PFSK-1 (cell line): ENCODE measurements around the gene EARS2.

Experiments
- FOXP2 ChIP-seq: optimal IDR thresholded peaks from 2 replicates; pipeline ENCODE3; 2011; ENCODE audit warnings: borderline replicate concordance, control low read depth, inconsistent platforms; ENCODE audit not compliant: insufficient read depth; ENCODE audit errors: extremely low read length, extremely low read depth
- POLR2AphosphoS5 ChIP-seq: IDR thresholded peaks from 2 replicates; pipeline ENCODE4 v1.6.1; 2012; ENCODE audit warnings: low read depth, mild to moderate bottlenecking, control low read depth, low read length, moderate library complexity
- REST ChIP-seq, 2 experiments: IDR thresholded peaks; 2 replicates each; pipeline versions ENCODE4 v1.6.1 to v1.8.0; 2011 to 2012; ENCODE audit warnings: low read depth in 2 of 2, low read length in 2 of 2, control low read depth in 1 of 2, inconsistent platforms in 1 of 2, mild to moderate bottlenecking in 1 of 2, moderate library complexity in 1 of 2; ENCODE audit not compliant: insufficient read depth in 1 of 2
- SIN3A ChIP-seq: IDR thresholded peaks from 2 replicates; pipeline ENCODE4 v1.6.1; 2012; ENCODE audit warnings: mild to moderate bottlenecking, low read length, moderate library complexity, borderline replicate concordance; ENCODE audit not compliant: insufficient read depth
- TAF1 ChIP-seq: IDR thresholded peaks from 2 replicates; pipeline ENCODE4 v1.6.1; 2012; ENCODE audit warnings: low read length, control low read depth, borderline replicate concordance; ENCODE audit not compliant: insufficient read depth

The EARS2 gene

GRCh38 chr16:23511731-23512130, 45.4 kb downstream of the EARS2 start:
- no peak for TF ChIP-seq REST (IDR thresholded peaks at IDR 0.05; ENCODE audit: insufficient read depth in 1 of 2, low read depth in 2 of 2, low read length in 2 of 2)
- TF ChIP-seq TAF1 = no peak
- TF ChIP-seq SIN3A = no peak
- TF ChIP-seq POLR2AphosphoS5 = no peak
- TF ChIP-seq FOXP2 = no peak

GRCh38 chr16:23510164-23510914, 46.8 kb downstream of the EARS2 start, which contains the start of gene GGA2:
Gene GGA2 (minus strand): TSS chr16:23510494. CDS start chr16:23510411, 83 bp downstream.
- peak; percentile 89 for TF ChIP-seq POLR2AphosphoS5
- TF ChIP-seq SIN3A = peak; percentile 88; the same call in 1 of the 2 replicates
- peak; percentile 86 for TF ChIP-seq FOXP2
- 0 out of 4 replicates have a peak, but pooled peaks of 1 of the 2 experiments have one; percentile 20 for TF ChIP-seq REST (IDR thresholded peaks at IDR 0.05; ENCODE audit: insufficient read depth in 1 of 2, low read depth in 2 of 2, low read length in 2 of 2)
- peak; percentile 95 for TF ChIP-seq TAF1

- TF ChIP-seq POLR2AphosphoS5 (no peak), FOXP2 (no peak)
Measured at GRCh38 chr16:23509782-23510163, 47.4 kb downstream of the EARS2 start.

- TF ChIP-seq FOXP2 (no peak), POLR2AphosphoS5 (no peak), REST (IDR thresholded peaks at IDR 0.05; ENCODE audit: insufficient read depth in 1 of 2, low read depth in 2 of 2, low read length in 2 of 2) (no peak), SIN3A (no peak), TAF1 (no peak)
Measured at GRCh38 chr16:23509441-23509754, 47.8 kb downstream of the EARS2 start.

GRCh38 chr16:23508589-23509440, 48.3 kb downstream of the EARS2 start:
- TF ChIP-seq SIN3A (no peak), REST (IDR thresholded peaks at IDR 0.05; ENCODE audit: insufficient read depth in 1 of 2, low read depth in 2 of 2, low read length in 2 of 2) (no peak), POLR2AphosphoS5 (no peak), TAF1 (no peak), FOXP2 (no peak)
